ENCODE data around the gene SYNPR. TPM values are rescaled to one million over a fixed set of nuclear protein-coding genes. Genes with fewer than 3 reads are reported as not detected.

Gene SYNPR
- total RNA-seq, 1 experiment from 2014 or later: not detected

DNA sequence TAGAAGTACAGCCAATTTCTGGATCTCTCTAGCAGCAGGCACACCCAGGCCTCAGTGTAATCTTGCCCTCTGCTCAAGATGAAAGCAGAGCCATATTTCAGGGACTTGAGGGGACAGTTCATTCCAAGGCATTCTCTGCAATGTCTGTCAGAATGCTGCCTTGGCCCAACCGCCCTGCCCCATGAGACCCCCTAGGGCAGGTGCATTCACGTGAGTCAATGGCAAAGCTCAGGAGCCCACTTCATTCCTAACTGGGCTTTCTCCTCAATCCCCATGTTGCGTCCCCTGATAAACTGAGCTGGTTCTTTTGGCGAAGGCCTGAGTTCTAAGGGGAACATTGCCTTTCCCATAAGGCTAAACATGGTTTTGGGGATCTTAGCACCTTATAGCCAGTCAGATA lies 383.9 kb downstream of the SYNPR start:
- Mint-ChIP-seq H3K36me3 (ENCODE audit: insufficient read depth, unreplicated experiment) (no peaks in the 10 kb centered on the region), H3K4me1 (ENCODE audit: low read depth, unreplicated experiment) (no peaks in the 10 kb centered on the region), H3K27ac (ENCODE audit: unreplicated experiment) (no peak overlapping the region), H3K4me3 (ENCODE audit: unreplicated experiment) (no peak overlapping the region), H3K9me3 (ENCODE audit: unreplicated experiment) (no peaks in the 10 kb centered on the region), H3K27me3 (ENCODE audit: insufficient read depth, unreplicated experiment) (peaks cover 5% of the 10 kb centered on the region)
- no peaks in the 10 kb centered on the region for H3K4me1 ChIP-seq
- ChIA-PET CTCF (interaction anchor here (0.6 to 3.5 kb wide), 6 partner anchors 151 to 311 kb away, joined by 3 to 49 read pairs (median 3); no protein-coding TSS in a partner anchor), POLR2A (no interaction called here)
- no peak for DNase-seq
- no TSS peak for BruUV-seq (replicated peaks)
- no peak for TF ChIP-seq CTCF (IDR thresholded peaks at IDR 0.05; ENCODE audit: insufficient read depth in 1 of 2, low read depth in 1 of 2, low read length in 1 of 2, severe bottlenecking in 1 of 2, unreplicated experiment in 1 of 2)
- no peaks in the 10 kb centered on the region for H3K36me3 ChIP-seq (ENCODE audit: control insufficient read depth, insufficient read depth, low read length)
- H3K4me3 ChIP-seq (ENCODE audit: low read depth, low read length): no peak overlapping the region
- no peaks in the 10 kb centered on the region for H3K9me3 ChIP-seq
- no peaks in the 10 kb centered on the region for H3K27me3 ChIP-seq (replicated peaks; ENCODE audit: control insufficient read depth, insufficient read depth, low read length)
- intact Hi-C loops (cut with micrococcal nuclease; ENCODE audit: unreplicated experiment): loop anchor here (1.0 kb wide), 3 partner anchors 256 to 313 kb away; no protein-coding TSS in a partner anchor

- no peaks in the 10 kb centered on the region for H3K36me3 ChIP-seq (ENCODE audit: control insufficient read depth, insufficient read depth, low read length)
- POLR2A ChIA-PET: no interaction called here
- peak in 1 of 2 experiments; percentile 56 for TF ChIP-seq CTCF (IDR thresholded peaks at IDR 0.05; ENCODE audit: insufficient read depth in 1 of 2, low read depth in 1 of 2, low read length in 1 of 2, severe bottlenecking in 1 of 2, unreplicated experiment in 1 of 2)
- Mint-ChIP-seq H3K27ac (ENCODE audit: unreplicated experiment) (no peak overlapping the region), H3K4me3 (ENCODE audit: unreplicated experiment) (no peak overlapping the region), H3K27me3 (ENCODE audit: insufficient read depth, unreplicated experiment) (peaks cover 5% of the 10 kb centered on the region), H3K9me3 (ENCODE audit: unreplicated experiment) (no peaks in the 10 kb centered on the region), H3K4me1 (ENCODE audit: low read depth, unreplicated experiment) (no peaks in the 10 kb centered on the region), H3K36me3 (ENCODE audit: insufficient read depth, unreplicated experiment) (no peaks in the 10 kb centered on the region)
- H3K4me3 ChIP-seq (ENCODE audit: low read depth, low read length): no peak overlapping the region
- intact Hi-C loops (cut with micrococcal nuclease; ENCODE audit: unreplicated experiment): loop anchor here (1.0 kb wide), 3 partner anchors 256 to 313 kb away; no protein-coding TSS in a partner anchor
- no peaks in the 10 kb centered on the region for H3K27me3 ChIP-seq (replicated peaks; ENCODE audit: control insufficient read depth, insufficient read depth, low read length)
- BruUV-seq (replicated peaks): no TSS peak
- peak; percentile 37 to 41 for DNase-seq
- no peaks in the 10 kb centered on the region for H3K9me3 ChIP-seq
- H3K4me1 ChIP-seq: no peaks in the 10 kb centered on the region
- CTCF ChIA-PET: interaction anchor here (0.6 to 3.5 kb wide), 6 partner anchors 151 to 311 kb away, joined by 3 to 49 read pairs (median 3); no protein-coding TSS in a partner anchor
Measured at GRCh38 chr3:63662500-63662899, 384.4 kb downstream of the SYNPR start.
